D721Med (cell line): Measurements from ENCODE around the gene KLRF1.

Experiments used
- DNase-seq: peaks from one replicate; pipeline ENCODE4 v3.0.0; 2011; ENCODE audit warnings: low spot score; ENCODE audit not compliant: insufficient read length
- FAIRE-seq: peaks from 2 replicates; lab custom pipeline; 2011; peaks lifted over from hg19 to GRCh38; lab: Jason Lieb, UNC
- CTCF ChIP-seq: IDR thresholded peaks from 2 replicates; pipeline ENCODE4 v1.5.1; 2012; ENCODE audit warnings: mild to moderate bottlenecking, control low read depth; ENCODE audit not compliant: insufficient read depth; ENCODE audit errors: missing control alignments

The KLRF1 gene

GRCh38 chr12:9796346-9796745 lies 30.9 kb upstream of the KLRF1 start:
- no peak for DNase-seq
- no peak for FAIRE-seq
- TF ChIP-seq CTCF: no peak

GRCh38 chr12:9796971-9797370 lies 30.3 kb upstream of the KLRF1 start:
- TF ChIP-seq CTCF: no peak
- DNase-seq (no peak), FAIRE-seq (no peak)

GRCh38 chr12:9797722-9798619 lies 29.3 kb upstream of the KLRF1 start:
- FAIRE-seq: no peak
- DNase-seq: no peak
- TF ChIP-seq CTCF: peak; percentile 29

GRCh38 chr12:9799961-9800360 lies 27.3 kb upstream of the KLRF1 start:
- DNase-seq (no peak), FAIRE-seq (no peak)
- no peak for TF ChIP-seq CTCF

- FAIRE-seq: no peak
- no peak for DNase-seq
- no peak for TF ChIP-seq CTCF
Observed at GRCh38 chr12:9805883-9806282, 21.4 kb upstream of the KLRF1 start.

- FAIRE-seq: no peak
- TF ChIP-seq CTCF: no peak
- no peak for DNase-seq
Observed at GRCh38 chr12:9806714-9807113, 20.6 kb upstream of the KLRF1 start.

- DNase-seq (no peak), FAIRE-seq (no peak)
- TF ChIP-seq CTCF: no peak
Observed at GRCh38 chr12:9808504-9808903, 18.8 kb upstream of the KLRF1 start.
